ENCODE measurements around the gene TMEM178B. TPM values are rescaled to one million over a fixed set of nuclear protein-coding genes. Genes with fewer than 3 reads are reported as not detected.

TMEM178B gene
- total and polyA plus RNA-seq, 2 of the 4 experiments (the other 2 are of a cell fraction), result under 0.01 to 0.05 TPM

GRCh38 chr7:141200191-141201108 lies 126.6 kb downstream of the TMEM178B start (continued):
- no peak for TF ChIP-seq MAFK (IDR thresholded peaks at IDR 0.05; ENCODE audit: low read depth, low read length)

- no peaks in the 10 kb centered on the region for H3K4me1 ChIP-seq (ENCODE audit: control insufficient read depth, insufficient read depth, low read length)
- H4K8ac ChIP-seq (ENCODE audit: low read depth in 2 of 2, low read length in 2 of 2), result no peak overlapping the region
- H4K91ac ChIP-seq (ENCODE audit: insufficient read depth, low read depth, low read length), result no peak overlapping the region
- no peak overlapping the region for H3K18ac ChIP-seq (ENCODE audit: low read depth, low read length)
- in situ Hi-C loops (cut with MboI; ENCODE audit: low sequenced_read_pairs) (no loop called here), intact Hi-C loops (cut with micrococcal nuclease) (no loop called here), dilution Hi-C loops (cut with HindIII; ENCODE audit: low sequenced_read_pairs, unreplicated experiment) (no loop called here)
- no peak overlapping the region for H2BK120ac ChIP-seq (ENCODE audit: low read depth, low read length)
- no peaks in the 10 kb centered on the region for H4K20me1 ChIP-seq (ENCODE audit: insufficient read depth, low read length)
- WGBS, 2 experiments (ENCODE audit: extremely low coverage in 2 of 2, insufficient read length in 1 of 2), result 52% methylated on average over 6 of the region's 11 CpGs; no CpG with 5 or more reads in 1 of the 2 experiments
- no peak overlapping the region for H2AFZ ChIP-seq (replicated peaks; ENCODE audit: low read length, poor library complexity)
- H2BK20ac ChIP-seq (ENCODE audit: low read depth, low read length), result no peak overlapping the region
- H3K56ac ChIP-seq (ENCODE audit: extremely low read depth, insufficient read depth, low read length), result no peak overlapping the region
- H3K79me1 ChIP-seq (ENCODE audit: low read depth in 1 of 2, low read length in 2 of 2), result no peaks in the 10 kb centered on the region
- no peaks in the 10 kb centered on the region for H3K9me1 ChIP-seq (ENCODE audit: insufficient read depth, low read length)
- no peaks in the 10 kb centered on the region for H3K36me3 ChIP-seq (ENCODE audit: control insufficient read depth, insufficient read depth, low read length)
- DNase-seq, result no peak
- H3K23ac ChIP-seq (ENCODE audit: low read depth, low read length), result no peak overlapping the region
- peaks cover 2% of the 10 kb centered on the region for H3K9me3 ChIP-seq (ENCODE audit: control insufficient read depth, insufficient read depth, low read length)
- ATAC-seq (ENCODE audit: low read depth), result no peak
- ChIA-PET CTCF (no interaction called here), POLR2A (ENCODE audit: unreplicated experiment) (no interaction called here)
- no peak overlapping the region for H3K14ac ChIP-seq (replicated peaks; ENCODE audit: low read depth, low read length)
- H2AK5ac ChIP-seq (ENCODE audit: low read depth, low read length), result no peak overlapping the region
- no peak overlapping the region for H2AK9ac ChIP-seq (replicated peaks; ENCODE audit: low read depth, low read length, poor library complexity)
- no peak overlapping the region for H3K4ac ChIP-seq (ENCODE audit: low read depth, low read length)
- no peak overlapping the region for H3K27ac ChIP-seq (ENCODE audit: insufficient read depth, low read length)
- no peak overlapping the region for H3K4me2 ChIP-seq (ENCODE audit: low read depth, low read length)
- no TSS peak for BruUV-seq (replicated peaks)
- no peak overlapping the region for H2BK5ac ChIP-seq (ENCODE audit: low read depth, low read length, poor library complexity, severe bottlenecking)
- H3K4me3 ChIP-seq (ENCODE audit: insufficient read depth, low read depth, low read length), result no peak overlapping the region
- H4K5ac ChIP-seq (ENCODE audit: low read depth, low read length), result no peak overlapping the region
- no peaks in the 10 kb centered on the region for H3K27me3 ChIP-seq (ENCODE audit: control insufficient read depth, insufficient read depth, low read length)
- H3K9ac ChIP-seq (ENCODE audit: low read depth, low read length), result no peak overlapping the region
- H2BK15ac ChIP-seq (ENCODE audit: low read depth, low read length), result no peak overlapping the region
- TF ChIP-seq RFX5 (IDR thresholded peaks at IDR 0.05; ENCODE audit: low read depth, low read length) (no peak), CHD1 (IDR thresholded peaks at IDR 0.05; ENCODE audit: low read depth, low read length) (no peak), MAZ (IDR thresholded peaks at IDR 0.05; ENCODE audit: borderline replicate concordance, low read depth, low read length) (no peak), MXI1 (IDR thresholded peaks at IDR 0.05; ENCODE audit: borderline replicate concordance, low read depth, low read length) (no peak), RAD21 (IDR thresholded peaks at IDR 0.05; ENCODE audit: low read length) (no peak)
Measured at GRCh38 chr7:141201145-141201885, 127.5 kb downstream of the TMEM178B start.

All from IMR-90 (cell line).